Left hindlimb (tissue), 1 donor: ENCODE data around the gene SLC22A6.

ENCODE experiments used
- DNase-seq: peaks from one replicate; pipeline ENCODE4 v3.0.0-alpha.2; 2018

SLC22A6 gene

DNA sequence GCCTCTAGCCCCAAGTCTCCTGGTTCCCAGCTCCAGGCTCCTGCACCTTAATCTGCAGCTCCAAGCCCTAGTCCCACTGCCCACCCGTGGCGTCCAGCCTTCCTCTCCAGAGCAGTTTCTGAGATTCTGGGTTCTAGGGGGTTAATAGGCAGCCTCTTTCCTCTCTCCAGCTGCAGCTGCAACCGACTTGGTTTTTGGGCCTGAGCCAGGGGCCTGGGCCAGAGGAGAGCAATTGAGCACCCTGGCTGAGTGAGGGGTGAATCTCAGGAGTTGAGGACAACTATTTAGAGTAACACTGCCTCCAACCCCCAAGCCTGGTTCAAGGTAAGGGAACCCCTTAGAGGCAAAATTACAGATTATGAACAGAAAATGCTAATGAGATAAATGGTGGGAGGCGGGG is 54.6 kb downstream of the SLC22A6 start:
- DNase-seq: peak; percentile 52

DNA sequence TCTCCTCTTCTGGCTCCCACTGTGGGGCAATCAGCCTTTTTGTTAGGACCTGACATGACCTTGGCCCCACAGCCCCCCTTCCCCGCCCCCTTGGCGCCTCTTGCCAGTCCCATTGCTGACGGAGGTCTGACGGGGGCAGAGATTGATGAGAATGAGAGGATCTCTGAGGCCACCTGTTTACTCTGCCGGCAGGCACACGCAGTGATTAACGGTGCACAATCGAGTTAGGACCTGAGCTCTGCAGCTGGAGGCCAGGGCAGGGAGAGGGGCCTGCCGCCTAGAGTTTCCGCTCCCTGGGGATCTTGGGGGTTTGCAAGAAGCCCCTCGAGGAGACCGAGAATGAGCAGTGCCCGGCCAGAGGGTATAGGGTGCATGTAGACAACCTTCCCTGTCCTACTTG is 56.8 kb downstream of the SLC22A6 start:
- no peak for DNase-seq

DNA sequence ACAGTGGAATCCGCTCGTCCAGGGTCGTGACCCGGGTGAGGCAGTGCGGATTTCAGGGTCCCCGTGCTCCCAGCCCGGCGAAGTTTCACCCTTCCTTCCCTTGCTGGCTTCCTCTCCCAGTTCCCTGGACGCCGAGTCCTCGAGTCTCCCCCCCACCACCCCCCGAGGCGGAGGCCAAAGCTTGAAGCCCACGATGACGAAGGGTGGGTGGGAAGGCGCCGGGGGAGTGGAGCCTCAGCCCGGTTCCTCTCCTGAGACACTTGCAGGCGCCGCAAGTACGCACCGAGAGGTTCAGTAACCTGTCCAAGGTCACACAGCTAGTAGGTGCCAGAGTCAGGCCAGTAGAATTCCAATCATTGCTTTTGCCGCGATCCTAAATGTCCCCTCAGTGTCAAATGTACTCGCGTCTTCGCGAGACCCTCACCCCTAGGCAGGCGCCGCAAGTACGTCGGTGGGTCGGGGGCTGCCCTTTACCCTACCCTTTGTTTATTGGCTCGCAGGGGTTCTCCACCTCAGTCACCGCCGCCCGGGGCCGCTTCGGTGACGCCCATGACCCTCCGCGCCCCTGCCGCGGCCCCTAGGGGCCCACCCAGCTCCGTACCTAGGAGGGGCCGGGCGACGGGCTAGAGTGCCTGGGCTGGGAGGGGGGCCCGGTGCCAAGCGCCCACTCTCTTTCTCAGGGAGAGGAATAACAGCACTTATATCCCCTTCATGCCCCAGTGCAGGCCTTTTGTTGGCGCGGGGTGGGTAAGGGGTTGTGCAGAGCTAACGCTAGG is 57.9 kb downstream of the SLC22A6 start:
- no peak for DNase-seq
